ENCODE results near the gene TIGD1.

DNA sequence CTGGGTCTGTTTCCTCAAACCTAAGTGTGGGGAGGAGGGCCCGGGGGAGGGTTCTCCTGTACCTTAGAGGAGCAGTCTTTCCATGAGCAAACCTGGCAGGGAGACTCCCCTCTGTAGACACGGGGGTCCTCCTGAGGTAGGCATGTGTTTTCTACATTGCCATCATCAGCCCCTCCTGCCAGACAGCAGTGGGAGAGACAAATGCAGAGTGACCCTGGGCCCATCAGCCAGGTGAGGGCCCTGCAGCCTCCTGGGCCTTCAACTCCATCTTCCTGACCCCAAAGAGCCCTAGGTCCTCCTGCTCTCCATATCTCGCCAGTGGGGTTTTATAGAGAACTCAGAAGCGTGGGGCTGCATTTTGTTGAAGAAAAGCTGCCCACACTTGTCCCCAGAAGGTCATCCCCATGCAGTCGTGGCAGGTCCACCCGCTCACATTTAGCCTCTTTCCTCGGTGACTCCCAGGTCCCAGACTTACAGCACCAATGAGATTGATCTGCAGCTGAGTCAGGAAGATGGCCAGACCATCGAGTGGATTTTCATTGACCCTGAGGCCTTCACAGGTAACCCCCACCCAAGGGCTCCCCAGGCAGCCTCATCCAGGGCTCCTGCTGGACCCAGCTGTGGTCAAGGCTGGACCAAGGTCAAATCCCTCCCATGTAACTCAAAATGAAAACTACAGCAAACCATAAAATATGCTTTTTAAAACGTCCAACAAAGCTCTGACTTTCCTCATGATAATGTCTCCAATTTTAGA lies 8.2 kb downstream of the TIGD1 start:
- no peak for TF ChIP-seq POLR2A (IDR thresholded peaks at IDR 0.05)
- TF ChIP-seq, protein P1, sequence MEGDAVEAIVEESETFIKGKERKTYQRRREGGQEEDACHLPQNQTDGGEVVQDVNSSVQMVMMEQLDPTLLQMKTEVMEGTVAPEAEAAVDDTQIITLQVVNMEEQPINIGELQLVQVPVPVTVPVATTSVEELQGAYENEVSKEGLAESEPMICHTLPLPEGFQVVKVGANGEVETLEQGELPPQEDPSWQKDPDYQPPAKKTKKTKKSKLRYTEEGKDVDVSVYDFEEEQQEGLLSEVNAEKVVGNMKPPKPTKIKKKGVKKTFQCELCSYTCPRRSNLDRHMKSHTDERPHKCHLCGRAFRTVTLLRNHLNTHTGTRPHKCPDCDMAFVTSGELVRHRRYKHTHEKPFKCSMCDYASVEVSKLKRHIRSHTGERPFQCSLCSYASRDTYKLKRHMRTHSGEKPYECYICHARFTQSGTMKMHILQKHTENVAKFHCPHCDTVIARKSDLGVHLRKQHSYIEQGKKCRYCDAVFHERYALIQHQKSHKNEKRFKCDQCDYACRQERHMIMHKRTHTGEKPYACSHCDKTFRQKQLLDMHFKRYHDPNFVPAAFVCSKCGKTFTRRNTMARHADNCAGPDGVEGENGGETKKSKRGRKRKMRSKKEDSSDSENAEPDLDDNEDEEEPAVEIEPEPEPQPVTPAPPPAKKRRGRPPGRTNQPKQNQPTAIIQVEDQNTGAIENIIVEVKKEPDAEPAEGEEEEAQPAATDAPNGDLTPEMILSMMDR (IDR thresholded peaks at IDR 0.05), result no peak
